ENCODE data around the gene FOSB.
A peak's percentile ranks its signal among the peaks of the same experiment; 100 is the strongest.

The FOSB gene

GRCh38 chr19:45437328-45437727 lies 30.5 kb upstream of the FOSB start:
- in situ Hi-C loops (cut with HindIII; ENCODE audit: low pct_unique_long_range_greater_than_20kb, low sequenced_read_pairs): no loop called here
- no peak for TF ChIP-seq JUND (IDR thresholded peaks at IDR 0.05; ENCODE audit: low read depth)
- no peak for DNase-seq (ENCODE audit: low read depth in 1 of 2, low spot score in 1 of 2)

- TF ChIP-seq JUND (IDR thresholded peaks at IDR 0.05; ENCODE audit: low read depth): no peak
- no peak for DNase-seq (ENCODE audit: low read depth in 1 of 2, low spot score in 1 of 2)
- in situ Hi-C loops (cut with HindIII; ENCODE audit: low pct_unique_long_range_greater_than_20kb, low sequenced_read_pairs): no loop called here
Measured at GRCh38 chr19:45439190-45439568, 28.6 kb upstream of the FOSB start.

GRCh38 chr19:45439569-45440258 lies 28.1 kb upstream of the FOSB start:
- TF ChIP-seq JUND (IDR thresholded peaks at IDR 0.05; ENCODE audit: low read depth): no peak
- in situ Hi-C loops (cut with HindIII; ENCODE audit: low pct_unique_long_range_greater_than_20kb, low sequenced_read_pairs): no loop called here
- peak; percentile 56 to 62 for DNase-seq (ENCODE audit: low read depth in 1 of 2, low spot score in 1 of 2)

- no peak for DNase-seq (ENCODE audit: low read depth in 1 of 2, low spot score in 1 of 2)
- in situ Hi-C loops (cut with HindIII; ENCODE audit: low pct_unique_long_range_greater_than_20kb, low sequenced_read_pairs): no loop called here
- no peak for TF ChIP-seq JUND (IDR thresholded peaks at IDR 0.05; ENCODE audit: low read depth)
Measured at GRCh38 chr19:45440259-45440638, 27.5 kb upstream of the FOSB start.

- no peak for TF ChIP-seq JUND (IDR thresholded peaks at IDR 0.05; ENCODE audit: low read depth)
- in situ Hi-C loops (cut with HindIII; ENCODE audit: low pct_unique_long_range_greater_than_20kb, low sequenced_read_pairs): no loop called here
- peak in 1 of 2 experiments; percentile 59 for DNase-seq (ENCODE audit: low read depth in 1 of 2, low spot score in 1 of 2)
Measured at GRCh38 chr19:45440873-45441654, 26.7 kb upstream of the FOSB start.

GRCh38 chr19:45442408-45442777 lies 25.4 kb upstream of the FOSB start:
- in situ Hi-C loops (cut with HindIII; ENCODE audit: low pct_unique_long_range_greater_than_20kb, low sequenced_read_pairs): no loop called here
- no peak for TF ChIP-seq JUND (IDR thresholded peaks at IDR 0.05; ENCODE audit: low read depth)

GRCh38 chr19:45442778-45443461 lies 24.9 kb upstream of the FOSB start:
- in situ Hi-C loops (cut with HindIII; ENCODE audit: low pct_unique_long_range_greater_than_20kb, low sequenced_read_pairs): no loop called here
- no peak for TF ChIP-seq JUND (IDR thresholded peaks at IDR 0.05; ENCODE audit: low read depth)
- no peak for DNase-seq (ENCODE audit: low read depth in 1 of 2, low spot score in 1 of 2)

More at GRCh38 chr19:45442408-45442777, 25.4 kb upstream of the FOSB start:
- DNase-seq (ENCODE audit: low read depth in 1 of 2, low spot score in 1 of 2): no peak

GRCh38 chr19:45443462-45444317 lies 24.1 kb upstream of the FOSB start:
- TF ChIP-seq JUND (IDR thresholded peaks at IDR 0.05; ENCODE audit: low read depth): no peak
- in situ Hi-C loops (cut with HindIII; ENCODE audit: low pct_unique_long_range_greater_than_20kb, low sequenced_read_pairs): no loop called here
- DNase-seq (ENCODE audit: low read depth in 1 of 2, low spot score in 1 of 2): peak; percentile 89 to 97

- DNase-seq (ENCODE audit: low read depth in 1 of 2, low spot score in 1 of 2): peak; percentile 60 to 86
- TF ChIP-seq JUND (IDR thresholded peaks at IDR 0.05; ENCODE audit: low read depth): no peak
- in situ Hi-C loops (cut with HindIII; ENCODE audit: low pct_unique_long_range_greater_than_20kb, low sequenced_read_pairs): no loop called here
Measured at GRCh38 chr19:45444318-45445041, 23.3 kb upstream of the FOSB start.

GRCh38 chr19:45445139-45445538 lies 22.7 kb upstream of the FOSB start:
- TF ChIP-seq JUND (IDR thresholded peaks at IDR 0.05; ENCODE audit: low read depth): no peak
- in situ Hi-C loops (cut with HindIII; ENCODE audit: low pct_unique_long_range_greater_than_20kb, low sequenced_read_pairs): no loop called here
- no peak for DNase-seq (ENCODE audit: low read depth in 1 of 2, low spot score in 1 of 2)

- TF ChIP-seq JUND (IDR thresholded peaks at IDR 0.05; ENCODE audit: low read depth): no peak
- in situ Hi-C loops (cut with HindIII; ENCODE audit: low pct_unique_long_range_greater_than_20kb, low sequenced_read_pairs): no loop called here
- DNase-seq (ENCODE audit: low read depth in 1 of 2, low spot score in 1 of 2): peak in 1 of 2 experiments; percentile 61
Measured at GRCh38 chr19:45446295-45446694, 21.5 kb upstream of the FOSB start.

GRCh38 chr19:45446944-45447343 lies 20.9 kb upstream of the FOSB start:
- in situ Hi-C loops (cut with HindIII; ENCODE audit: low pct_unique_long_range_greater_than_20kb, low sequenced_read_pairs): no loop called here
- no peak for TF ChIP-seq JUND (IDR thresholded peaks at IDR 0.05; ENCODE audit: low read depth)
- no peak for DNase-seq (ENCODE audit: low read depth in 1 of 2, low spot score in 1 of 2)
